ENCODE data around the gene FBXO22.
A peak's percentile ranks its signal among the peaks of the same experiment; 100 is the strongest.

FBXO22 gene

GRCh38 chr15:75920079-75920478 lies 16.4 kb downstream of the FBXO22 start:
- Histone ChIP-seq H3K4me1 (ENCODE audit: control insufficient read depth, insufficient read depth, low read length) (peaks cover 3% of the 10 kb centered on the region; the same call in 1 of the 2 replicates), H3K36me3 (ENCODE audit: control insufficient read depth in 2 of 2, insufficient read depth in 1 of 2, low read length in 2 of 2) (peaks cover 46 to 81% of the 10 kb centered on the region in 2 experiments), H3K27ac (ENCODE audit: extremely low read depth, low read depth, low read length) (no peak overlapping the region), H3K4me3 (ENCODE audit: low read depth, low read length) (no peak overlapping the region), H3K9me3 (ENCODE audit: control insufficient read depth, insufficient read depth, low read depth, low read length) (no peaks in the 10 kb centered on the region)
- TF ChIP-seq ZNF341 (tag by site-specific recombination; IDR thresholded peaks at IDR 0.05; ENCODE audit: low read depth): no peak
- TF ChIP-seq OSR2 (tag by site-specific recombination; IDR thresholded peaks at IDR 0.05): no peak
- CTCF ChIA-PET: interaction anchor here (0.9 to 4.9 kb wide), 3 partner anchors 13 to 137 kb away, joined by 3 to 51 read pairs (median 10); no protein-coding TSS in a partner anchor
- POLR2A ChIA-PET: no interaction called here

GRCh38 chr15:75921732-75922703 lies 18.3 kb downstream of the FBXO22 start:
- ChIA-PET CTCF (interaction anchor here (0.5 to 4.9 kb wide), 41 partner anchors 8 to 1128 kb away, joined by 3 to 51 read pairs (median 4); partner anchors contain the start of genes FBXO22 and UBE2Q2), POLR2A (interaction anchor here (0.5 to 1.3 kb wide), 3 partner anchors 18 to 194 kb away, joined by 4 to 5 read pairs (median 5); no protein-coding TSS in a partner anchor)
- TF ChIP-seq EGR2 (tag by site-specific recombination; IDR thresholded peaks at IDR 0.05; ENCODE audit: low read depth): 0 out of 2 replicates have a peak, but pooled peaks have one; percentile 35
- peak; percentile 73 for TF ChIP-seq SP7 (tag by site-specific recombination; IDR thresholded peaks at IDR 0.05)
- TF ChIP-seq ZNF398 (tag by site-specific recombination; IDR thresholded peaks at IDR 0.05): no peak
- TF ChIP-seq ZNF654 (tag by site-specific recombination; IDR thresholded peaks at IDR 0.05; ENCODE audit: low read depth): peak; percentile 54
- peak; percentile 34 for TF ChIP-seq ZFHX2 (tag by site-specific recombination; conservative IDR thresholded peaks at IDR 0.05)
- Histone ChIP-seq H3K27ac (ENCODE audit: extremely low read depth, low read depth, low read length) (no peak overlapping the region), H3K36me3 (ENCODE audit: control insufficient read depth in 2 of 2, insufficient read depth in 1 of 2, low read length in 2 of 2) (peaks cover 49 to 90% of the 10 kb centered on the region in 2 experiments), H3K4me1 (ENCODE audit: control insufficient read depth, insufficient read depth, low read length) (no peaks in the 10 kb centered on the region), H3K9me3 (ENCODE audit: control insufficient read depth, insufficient read depth, low read depth, low read length) (no peaks in the 10 kb centered on the region), H3K4me3 (ENCODE audit: low read depth, low read length) (no peak overlapping the region)

GRCh38 chr15:75923756-75924155 lies 20.1 kb downstream of the FBXO22 start:
- Histone ChIP-seq H3K4me1 (ENCODE audit: control insufficient read depth, insufficient read depth, low read length) (no peaks in the 10 kb centered on the region), H3K4me3 (ENCODE audit: low read depth, low read length) (no peak overlapping the region), H3K36me3 (ENCODE audit: control insufficient read depth in 2 of 2, insufficient read depth in 1 of 2, low read length in 2 of 2) (peaks cover 36 to 80% of the 10 kb centered on the region in 2 experiments), H3K27ac (ENCODE audit: extremely low read depth, low read depth, low read length) (no peak overlapping the region), H3K9me3 (ENCODE audit: control insufficient read depth, insufficient read depth, low read depth, low read length) (no peaks in the 10 kb centered on the region)
- ChIA-PET POLR2A (no interaction called here), CTCF (interaction anchor here (0.6 to 4.9 kb wide), 11 partner anchors 8 to 237 kb away, joined by 3 to 51 read pairs (median 4); no protein-coding TSS in a partner anchor)
- no peak for TF ChIP-seq ZBTB6 (tag by site-specific recombination; IDR thresholded peaks at IDR 0.05)
- TF ChIP-seq ZNF558 (tag by site-specific recombination; IDR thresholded peaks at IDR 0.05): no peak
- TF ChIP-seq ZNF302 (tag by site-specific recombination; IDR thresholded peaks at IDR 0.05; ENCODE audit: low read depth): no peak
- no peak for TF ChIP-seq ZNF529 (tag by site-specific recombination; IDR thresholded peaks at IDR 0.05; ENCODE audit: insufficient replicate concordance)
- no peak for TF ChIP-seq TCF7L2 (IDR thresholded peaks at IDR 0.05; ENCODE audit: borderline replicate concordance, low read depth, low read length)
- TF ChIP-seq ZFP41 (tag by site-specific recombination; IDR thresholded peaks at IDR 0.05; ENCODE audit: borderline replicate concordance): no peak
- no peak for TF ChIP-seq ZNF239 (tag by site-specific recombination; IDR thresholded peaks at IDR 0.05)
- no peak for TF ChIP-seq HOXD13 (CRISPR knock-in tag; IDR thresholded peaks at IDR 0.05; ENCODE audit: borderline replicate concordance)
- TF ChIP-seq ZNF112 (tag by site-specific recombination; IDR thresholded peaks at IDR 0.05): no peak
- no peak for TF ChIP-seq MYNN (tag by site-specific recombination; IDR thresholded peaks at IDR 0.05; ENCODE audit: borderline replicate concordance)
- TF ChIP-seq ZNF623 (tag by site-specific recombination; IDR thresholded peaks at IDR 0.05): no peak
- no peak for TF ChIP-seq SP7 (tag by site-specific recombination; IDR thresholded peaks at IDR 0.05)
- no peak for TF ChIP-seq ZNF184 (tag by site-specific recombination; IDR thresholded peaks at IDR 0.05)
- no peak for TF ChIP-seq PRDM1 (tag by site-specific recombination; IDR thresholded peaks at IDR 0.05)
- no peak for TF ChIP-seq MZF1 (tag by site-specific recombination; IDR thresholded peaks at IDR 0.05; ENCODE audit: borderline replicate concordance)
- no peak for TF ChIP-seq HOXC10 (CRISPR knock-in tag; IDR thresholded peaks at IDR 0.05)
- TF ChIP-seq ZNF670 (tag by site-specific recombination; IDR thresholded peaks at IDR 0.05; ENCODE audit: low read depth): no peak
- TF ChIP-seq ZNF707 (tag by site-specific recombination; IDR thresholded peaks at IDR 0.05): no peak
- TF ChIP-seq KLF1 (tag by site-specific recombination; IDR thresholded peaks at IDR 0.05): no peak

Data from HEK293 (cell line).